GM18951 (cell line): Measurements from ENCODE around the gene LDB2.

Experiments used
- POLR2A ChIP-seq: IDR thresholded peaks from 4 replicates; pipeline ENCODE4 v1.6.1; 2011; ENCODE audit warnings: mild to moderate bottlenecking; ENCODE audit not compliant: insufficient read length, insufficient read depth; ENCODE audit errors: extremely low read depth
- in situ Hi-C: fragments of 300-500 bp; cut with MboI; formaldehyde crosslinking; loops from one replicate; pipeline ENCODE4 v1.12.0; 2022; ENCODE audit warnings: low sequenced_read_pairs, mixed read lengths, inconsistent platforms; ENCODE audit not compliant: unreplicated experiment

The LDB2 gene

DNA sequence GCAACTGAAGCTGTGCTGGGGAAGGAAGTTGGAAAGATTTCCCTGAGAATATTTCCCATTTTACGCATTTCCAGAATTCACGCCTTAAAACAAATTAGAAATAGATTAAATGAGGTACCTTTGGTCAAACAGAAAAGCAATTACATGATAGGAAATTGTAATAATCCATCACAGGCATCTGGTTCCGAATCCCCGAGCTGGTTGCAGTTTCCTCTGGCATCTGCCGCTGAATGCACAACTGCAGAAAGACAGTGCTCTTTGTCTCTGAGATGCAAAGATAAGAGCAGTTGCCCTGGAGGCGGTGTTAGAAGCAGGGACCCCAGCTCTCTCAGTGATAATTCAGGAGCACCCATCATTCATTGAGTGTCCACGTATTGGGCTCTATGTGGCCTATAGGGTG is 224.4 kb downstream of the LDB2 start:
- no peak for TF ChIP-seq POLR2A
- in situ Hi-C loops = no loop called here

DNA sequence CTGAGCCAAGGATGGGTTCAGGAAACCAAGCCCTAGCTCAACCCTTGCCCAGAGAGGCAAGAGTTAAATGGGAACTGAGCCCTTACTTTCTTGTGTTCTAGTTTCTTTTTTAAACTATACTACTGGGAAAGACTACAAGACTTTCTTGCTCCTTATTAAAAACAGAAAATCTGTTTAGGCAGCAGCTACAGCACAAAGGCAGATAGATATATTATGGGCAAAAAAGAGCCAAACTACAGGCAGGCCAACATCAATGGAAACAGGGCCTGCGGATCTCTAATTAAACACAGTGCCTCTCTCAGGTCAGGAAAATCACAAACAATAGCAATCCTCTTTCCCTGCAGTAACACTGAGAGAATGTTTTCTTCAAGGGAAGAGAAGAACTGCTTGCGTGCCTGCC is 226.0 kb downstream of the LDB2 start:
- in situ Hi-C loops = no loop called here

DNA sequence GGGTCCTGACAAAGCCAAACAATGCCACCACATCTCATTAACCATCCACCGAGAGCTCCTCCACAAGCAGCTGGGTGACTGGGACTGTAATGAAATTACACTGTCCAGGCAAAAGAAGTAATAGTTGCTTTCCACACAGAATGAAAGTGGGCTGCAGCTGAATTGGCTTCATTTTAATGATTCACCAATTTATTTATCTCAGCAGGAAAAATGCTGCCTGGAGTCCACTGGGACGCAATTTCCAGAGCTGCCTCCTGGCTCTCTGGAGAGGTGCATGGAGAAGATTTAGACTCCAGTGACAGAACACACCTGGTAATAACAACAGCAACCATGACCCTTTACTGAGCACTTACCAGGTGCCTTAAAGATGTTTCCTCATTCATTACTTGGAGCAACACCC is 226.7 kb downstream of the LDB2 start:
- in situ Hi-C loops = no loop called here

More for the DNA sequence above, 226.0 kb downstream of the LDB2 start:
- no peak for TF ChIP-seq POLR2A

DNA sequence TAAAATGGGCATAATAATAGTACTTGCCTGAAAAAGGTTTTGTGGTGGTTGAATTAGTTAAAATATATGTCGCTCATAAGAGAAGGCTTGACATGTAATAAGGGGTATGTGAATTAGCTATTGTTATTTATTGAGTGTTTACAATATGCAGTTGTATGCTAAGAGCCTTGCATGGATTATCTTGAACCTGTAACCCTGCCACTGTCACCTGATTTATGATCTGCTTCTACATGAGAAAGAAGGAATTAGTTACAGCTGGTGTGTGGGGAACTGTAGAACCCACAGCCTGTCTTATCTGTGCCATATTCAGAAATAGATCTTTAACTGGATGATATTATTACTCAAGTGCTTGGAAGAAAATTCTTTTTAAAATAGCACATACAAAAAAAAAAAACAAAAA is 227.7 kb downstream of the LDB2 start:
- TF ChIP-seq POLR2A = no peak
- in situ Hi-C loops = no loop called here

More for the DNA sequence above, 226.7 kb downstream of the LDB2 start:
- no peak for TF ChIP-seq POLR2A

DNA sequence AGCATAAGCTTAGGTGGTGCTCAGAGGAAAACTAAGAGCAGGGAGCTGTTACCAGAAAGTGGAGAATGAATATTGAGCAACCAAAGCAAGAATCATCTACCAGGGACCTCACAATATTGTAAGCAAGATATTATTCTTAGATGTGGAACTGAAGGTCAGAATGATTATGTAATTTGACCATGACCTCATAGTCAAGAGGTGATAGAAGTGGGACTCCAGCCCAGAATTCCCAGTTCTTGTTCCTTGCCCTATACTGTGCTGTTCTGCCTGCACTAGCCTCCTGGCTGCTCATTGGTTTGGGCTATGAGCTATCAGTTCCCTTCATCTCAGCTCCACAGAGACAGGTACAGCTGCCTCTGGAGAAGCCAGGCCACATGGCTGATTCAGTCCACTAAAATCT is 229.4 kb downstream of the LDB2 start:
- no peak for TF ChIP-seq POLR2A
- in situ Hi-C loops = no loop called here

DNA sequence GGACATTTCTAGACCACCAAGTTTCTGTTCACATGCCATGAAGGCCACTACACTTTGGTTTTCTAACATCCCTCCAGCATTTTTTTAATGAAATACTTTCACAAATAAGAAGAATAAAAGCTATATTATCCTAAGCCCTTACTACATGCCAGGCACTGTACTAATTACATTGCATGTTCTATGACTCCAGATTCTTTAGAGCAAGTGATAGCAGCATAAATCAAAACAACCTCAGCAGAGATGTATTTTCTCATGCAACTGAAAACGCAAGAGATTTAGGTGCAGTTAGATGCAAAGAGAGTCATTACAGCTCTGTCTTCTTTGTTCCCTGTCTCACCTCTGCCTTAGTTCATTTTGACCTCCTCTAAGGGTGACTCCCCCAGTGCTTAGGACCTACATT is 230.0 kb downstream of the LDB2 start:
- in situ Hi-C loops = no loop called here
- no peak for TF ChIP-seq POLR2A

DNA sequence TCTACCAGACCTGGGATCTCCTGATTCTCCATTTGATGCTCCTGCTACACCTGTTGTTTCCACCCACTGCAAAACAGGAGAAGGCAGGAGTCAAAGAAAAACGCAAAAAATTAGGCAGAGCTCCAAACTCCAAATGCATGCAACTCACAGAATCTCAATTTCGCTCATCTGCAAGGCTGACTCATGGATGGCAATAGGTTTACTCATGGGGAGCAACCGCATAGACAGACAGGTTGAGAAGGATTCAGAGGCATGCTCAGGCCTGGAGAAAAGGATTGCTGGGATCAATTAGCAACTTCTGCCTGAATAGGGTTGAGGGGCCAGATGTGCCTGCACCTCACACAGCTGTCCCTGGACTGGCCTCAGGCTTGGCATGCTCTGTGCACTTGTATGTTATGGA is 231.0 kb downstream of the LDB2 start:
- in situ Hi-C loops = no loop called here
- no peak for TF ChIP-seq POLR2A

DNA sequence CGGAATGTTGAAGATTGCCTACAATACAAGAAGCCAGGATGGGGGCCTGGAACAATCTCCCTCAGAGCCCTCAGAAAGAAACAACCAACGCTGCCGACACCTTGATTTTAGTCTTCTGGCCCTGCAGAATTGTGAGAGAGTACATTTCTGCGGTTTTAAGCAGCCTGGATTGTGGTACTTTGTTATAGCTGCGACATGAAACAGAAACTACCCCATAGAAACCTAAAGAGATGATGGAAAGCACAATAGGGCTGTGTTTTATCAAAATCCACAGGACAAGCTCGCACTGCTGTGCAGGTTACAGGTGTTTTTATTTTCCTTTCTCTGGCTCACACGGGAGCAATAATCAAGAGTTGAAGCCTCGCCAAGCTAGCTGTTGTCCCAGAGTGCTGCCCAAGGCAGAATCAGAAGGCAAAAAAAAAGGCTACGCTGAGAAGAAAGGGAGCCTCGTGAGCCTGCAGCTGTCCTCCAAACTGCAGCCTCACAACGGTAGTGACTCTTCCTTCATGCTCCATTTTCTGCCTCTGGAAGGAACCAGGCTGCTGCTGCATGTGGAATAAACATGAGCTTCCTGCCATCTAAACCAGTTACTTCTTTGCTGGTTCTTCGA is 232.4 kb downstream of the LDB2 start:
- no peak for TF ChIP-seq POLR2A
- in situ Hi-C loops = no loop called here

DNA sequence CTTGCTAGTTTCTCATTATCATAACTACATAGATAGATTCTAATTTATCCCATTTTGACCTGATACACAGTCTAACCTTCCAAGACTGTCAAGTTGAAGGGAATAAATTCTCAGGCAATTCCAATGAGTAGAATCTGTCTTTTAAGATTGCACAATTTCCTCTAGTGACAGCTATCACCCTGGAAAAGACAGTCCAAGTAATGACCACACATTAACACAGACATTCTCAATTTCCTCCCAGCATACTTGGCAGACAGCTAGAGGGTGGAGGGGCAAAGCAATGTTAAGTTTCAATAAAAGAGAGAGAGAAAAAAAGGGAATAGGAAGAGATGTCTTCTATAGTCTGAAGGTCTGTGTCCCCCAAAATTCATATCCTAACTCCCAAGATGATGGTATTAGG is 234.7 kb downstream of the LDB2 start:
- TF ChIP-seq POLR2A = no peak
- in situ Hi-C loops = no loop called here

DNA sequence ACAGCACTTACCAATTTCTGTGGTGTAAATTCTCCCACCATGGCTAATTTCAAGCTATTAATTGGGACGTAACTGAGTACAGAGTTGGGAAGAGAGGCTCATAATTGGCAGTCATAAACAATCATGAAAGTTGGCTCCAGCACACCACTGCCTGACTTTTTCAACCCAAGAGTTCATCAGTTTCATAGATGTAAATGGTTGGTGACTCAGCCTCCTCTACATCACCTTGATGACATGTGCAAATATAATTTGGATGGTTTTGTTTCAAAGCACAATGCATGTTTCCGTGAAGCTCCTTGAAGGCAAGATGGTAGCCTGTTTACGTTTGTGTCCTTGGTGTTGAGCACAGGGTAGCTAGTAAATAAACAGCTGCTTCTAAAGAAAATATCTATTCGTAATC is 235.1 kb downstream of the LDB2 start:
- no peak for TF ChIP-seq POLR2A
- in situ Hi-C loops = no loop called here

DNA sequence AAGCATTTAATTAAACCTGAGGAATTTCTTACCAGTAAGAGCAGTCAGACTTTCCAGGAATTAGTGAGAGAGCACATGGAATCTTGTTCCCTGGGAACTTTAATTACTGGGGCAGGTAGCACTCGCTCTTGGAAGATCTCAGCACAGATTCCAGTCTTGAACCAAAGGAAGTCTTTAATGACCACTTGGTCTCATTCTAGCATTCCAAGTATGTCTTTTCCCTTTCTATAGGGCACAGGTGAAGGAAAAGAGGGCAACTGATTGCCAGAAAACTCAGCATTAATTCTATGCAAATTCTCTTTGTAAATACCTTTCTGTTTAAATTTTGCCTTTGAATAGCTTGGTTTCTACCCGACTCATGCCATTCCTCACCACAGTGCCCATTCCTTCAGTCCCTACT is 236.6 kb downstream of the LDB2 start:
- TF ChIP-seq POLR2A = no peak
- in situ Hi-C loops = no loop called here

DNA sequence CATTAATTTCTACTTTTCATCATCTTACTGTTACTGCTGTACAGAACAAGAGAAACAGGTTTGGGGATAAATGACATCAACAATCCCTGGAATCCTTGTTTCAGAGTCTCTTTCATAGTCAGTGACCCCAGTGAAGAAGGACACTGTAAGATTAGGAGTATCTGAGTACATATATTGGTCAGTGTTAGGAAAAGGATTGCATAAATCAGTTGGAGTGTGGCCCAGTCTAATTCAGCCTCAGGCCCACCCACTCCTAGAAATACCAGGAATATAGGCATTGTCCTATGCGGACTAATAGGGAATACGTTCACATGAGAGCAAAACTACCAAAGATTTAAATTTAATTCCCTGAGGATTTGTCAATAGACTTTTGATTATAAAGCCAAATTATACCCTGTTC is 237.8 kb downstream of the LDB2 start:
- in situ Hi-C loops = no loop called here
- TF ChIP-seq POLR2A = no peak

DNA sequence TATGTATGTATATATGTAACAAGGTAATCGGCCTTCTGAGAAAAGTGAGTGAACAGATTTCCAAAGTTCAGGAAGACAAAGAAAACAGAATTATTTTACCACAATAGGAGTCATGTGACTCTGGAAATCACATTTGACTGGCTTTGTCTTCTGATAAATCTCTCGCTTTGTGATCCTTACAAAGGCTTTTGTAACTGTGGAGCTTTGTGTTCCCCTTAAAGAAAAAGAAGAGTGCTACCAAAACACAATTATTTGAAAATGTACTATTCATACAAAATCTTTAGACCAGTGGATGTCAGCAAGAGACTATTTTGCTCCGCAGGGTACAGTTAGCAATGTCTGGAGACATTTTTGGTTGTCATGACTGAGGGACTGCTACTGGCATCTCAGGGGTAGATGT is 238.8 kb downstream of the LDB2 start:
- in situ Hi-C loops = no loop called here
- no peak for TF ChIP-seq POLR2A

DNA sequence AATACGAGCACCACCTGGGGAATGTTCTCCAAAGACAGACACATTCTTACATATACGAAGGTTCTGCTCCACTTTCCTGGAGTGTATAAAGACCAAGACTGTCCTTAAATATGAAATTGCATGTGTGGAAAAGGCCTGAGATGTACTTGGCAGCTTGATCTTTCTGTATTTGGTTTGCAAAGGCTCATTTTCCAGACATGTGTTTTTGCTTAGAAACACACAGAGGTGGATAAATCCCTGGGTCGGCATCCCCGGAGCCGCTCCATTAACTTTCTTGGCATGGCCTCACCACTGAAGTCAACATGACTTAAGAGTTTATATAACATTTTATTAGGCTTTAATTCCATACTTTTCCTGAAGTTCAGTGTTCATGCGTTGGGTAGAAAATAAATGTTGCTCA is 239.4 kb downstream of the LDB2 start:
- in situ Hi-C loops = no loop called here
- TF ChIP-seq POLR2A = no peak

DNA sequence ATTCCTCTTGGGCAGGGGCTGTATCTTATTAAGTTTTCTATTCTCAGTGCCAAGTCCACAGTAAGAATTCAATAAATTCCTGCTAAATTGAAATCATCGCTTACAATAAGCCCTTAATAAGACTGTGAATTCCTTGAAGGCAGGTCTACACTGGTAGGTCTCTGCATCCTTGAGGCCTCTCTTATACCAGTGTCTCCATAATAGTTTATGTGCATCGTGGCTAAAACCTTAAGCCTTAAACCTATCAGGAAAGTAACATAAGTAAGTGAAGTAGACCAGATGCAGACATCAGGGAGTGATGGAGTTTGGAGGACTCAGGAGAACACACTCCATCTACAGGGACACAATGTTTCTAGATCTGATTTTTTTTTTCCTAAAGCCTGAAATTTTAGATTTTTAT is 240.3 kb downstream of the LDB2 start:
- in situ Hi-C loops = no loop called here

More for the DNA sequence above, 240.3 kb downstream of the LDB2 start:
- TF ChIP-seq POLR2A = no peak
